Liver (tissue), 9 donors: Measurements from ENCODE around the gene RPTOR. TPM values are rescaled to one million over a fixed set of nuclear protein-coding genes. Genes with fewer than 3 reads are reported as not detected.

Source experiments
- DNase-seq: peaks from one replicate; pipeline ENCODE4 v3.0.0-alpha.2; 2017; ENCODE audit warnings: low spot score
- H3K27ac ChIP-seq, 2 donors: one replicate each; pipeline ENCODE4 v1.7.0; 2013; ENCODE audit warnings: inconsistent platforms in 2 of 2, low read length in 2 of 2, control low read depth in 1 of 2, low read depth in 1 of 2, mild to moderate bottlenecking in 1 of 2
- H3K27me3 ChIP-seq, 4 donors: one replicate each; pipeline versions ENCODE4 v1.6.1 to v1.7.0; 2013; ENCODE audit warnings: low read length in 3 of 4, inconsistent platforms in 1 of 4, mild to moderate bottlenecking in 1 of 4, moderate library complexity in 1 of 4; ENCODE audit not compliant: control insufficient read depth in 4 of 4, insufficient read depth in 4 of 4
- H3K36me3 ChIP-seq, 4 donors: one replicate each; pipeline versions ENCODE4 v1.6.1 to v1.7.0; 2013; ENCODE audit warnings: low read length in 3 of 4, mild to moderate bottlenecking in 3 of 4, low read depth in 1 of 4, moderate library complexity in 1 of 4; ENCODE audit not compliant: control insufficient read depth in 4 of 4, insufficient read depth in 3 of 4
- H3K4me1 ChIP-seq, 4 donors: one replicate each; pipeline versions ENCODE4 v1.6.1 to v1.7.0; 2013; ENCODE audit warnings: low read length in 3 of 4, mild to moderate bottlenecking in 3 of 4, moderate library complexity in 1 of 4; ENCODE audit not compliant: control insufficient read depth in 4 of 4, insufficient read depth in 4 of 4
- H3K4me3 ChIP-seq, 3 donors: one replicate each; pipeline versions ENCODE4 v1.6.1 to v1.7.0; 2013; ENCODE audit warnings: low read length in 3 of 3, control low read depth in 1 of 3, low read depth in 1 of 3, mild to moderate bottlenecking in 1 of 3
- H3K9ac ChIP-seq, 2 donors: one replicate each; pipeline ENCODE4 v1.7.0; 2013; ENCODE audit warnings: low read length in 2 of 2, mild to moderate bottlenecking in 2 of 2, moderate library complexity in 2 of 2, control low read depth in 1 of 2, low read depth in 1 of 2
- H3K9me3 ChIP-seq, 4 donors: one replicate each; pipeline versions ENCODE4 v1.6.1 to v1.7.0; 2013; ENCODE audit warnings: low read length in 3 of 4; ENCODE audit not compliant: control insufficient read depth in 4 of 4
- ATF3 ChIP-seq: IDR thresholded peaks from 2 replicates; pipeline ENCODE4 v1.6.1; 2016; ENCODE audit warnings: antibody characterized with exemption
- EGR1 ChIP-seq, 2 donors: IDR thresholded peaks; 2 replicates each; pipeline ENCODE4 v1.6.1; 2016 to 2018; ENCODE audit warnings: antibody characterized with exemption in 2 of 2, low read depth in 2 of 2
- FOXA1 ChIP-seq: IDR thresholded peaks from 2 replicates; pipeline ENCODE4 v1.6.1; 2016; ENCODE audit warnings: antibody characterized with exemption
- FOXA2 ChIP-seq: IDR thresholded peaks from 2 replicates; pipeline ENCODE4 v1.6.1; 2016; ENCODE audit warnings: antibody characterized with exemption
- GABPA ChIP-seq, 2 donors: IDR thresholded peaks in 1 of 2; conservative IDR thresholded peaks in 1 of 2; 2 replicates each; pipeline ENCODE4 v1.6.1; 2016; ENCODE audit warnings: antibody characterized with exemption in 2 of 2, mild to moderate bottlenecking in 1 of 2, moderate library complexity in 1 of 2
- HNF4A ChIP-seq, 2 donors: conservative IDR thresholded peaks; 2 replicates each; pipeline ENCODE4 v1.6.1; 2016; ENCODE audit warnings: antibody characterized with exemption in 2 of 2, mild to moderate bottlenecking in 2 of 2
- HNF4G ChIP-seq: IDR thresholded peaks from 2 replicates; pipeline ENCODE4 v1.6.1; 2016; ENCODE audit warnings: antibody characterized with exemption
- JUND ChIP-seq, 2 donors: IDR thresholded peaks; 2 replicates each; pipeline ENCODE4 v1.6.1; 2016; ENCODE audit warnings: antibody characterized with exemption in 2 of 2
- NR2F2 ChIP-seq: IDR thresholded peaks from 2 replicates; pipeline ENCODE4 v1.6.1; 2016; ENCODE audit warnings: antibody characterized with exemption
- RAD21 ChIP-seq, 2 donors: IDR thresholded peaks; 2 replicates each; pipeline ENCODE4 v1.6.1; 2016; ENCODE audit warnings: antibody characterized with exemption in 2 of 2, mild to moderate bottlenecking in 2 of 2
- RXRA ChIP-seq, 2 donors: IDR thresholded peaks; 2 replicates each; pipeline ENCODE4 v1.6.1; 2017 to 2018; ENCODE audit warnings: antibody characterized with exemption in 2 of 2, mild to moderate bottlenecking in 1 of 2
- SP1 ChIP-seq: IDR thresholded peaks from 2 replicates; pipeline ENCODE4 v1.6.1; 2018; ENCODE audit warnings: antibody characterized with exemption, mild to moderate bottlenecking
- TAF1 ChIP-seq: conservative IDR thresholded peaks from 2 replicates; pipeline ENCODE4 v1.6.1; 2016; ENCODE audit warnings: antibody characterized with exemption, mild to moderate bottlenecking
- YY1 ChIP-seq: IDR thresholded peaks from 2 replicates; pipeline ENCODE4 v1.6.1; 2016; ENCODE audit warnings: antibody characterized with exemption, mild to moderate bottlenecking
- WGBS: extraction: QIAGEN DNeasy Blood & Tissue Kit; methylation state at CpG from one replicate; pipeline ENCODE4 v1.1.7; 2013; 5-methylcytosine and 5-hydroxymethylcytosine counted together
- polyA plus RNA-seq, 2 donors: library from polyadenylated mRNA; stranded (reverse) in 1 of 2; unstranded in 1 of 2; fragments of 200-250 nt in 1 of 2; fragments of >200 nt in 1 of 2; fragmentation: Nextera tagmentation in 1 of 2; extraction: Ambion mirVana in 1 of 2; gene quantifications; one replicate each; pipeline versions ENCODE4 v1.2.1 to v1.2.3, GENCODE V29; 2013 to 2015
- total RNA-seq, 2 donors: library from RNA; depleted of rRNA; stranded (reverse); fragments of >200 nt; gene quantifications; one replicate each; pipeline ENCODE4 v1.2.3, GENCODE V29; 2014
- TF ChIP-seq, protein P1 (sequence below): IDR thresholded peaks from 2 replicates; pipeline ENCODE4 v1.6.1; 2016; ENCODE audit warnings: antibody characterized with exemption, mild to moderate bottlenecking
- TF ChIP-seq, protein P2 (sequence below): IDR thresholded peaks from 2 replicates; pipeline ENCODE4 v1.6.1; 2016; ENCODE audit warnings: antibody characterized with exemption
- TF ChIP-seq, protein P3 (sequence below): IDR thresholded peaks from 2 replicates; pipeline ENCODE4 v1.6.1; 2016; ENCODE audit warnings: antibody characterized with exemption
- donor health status: healthy.
- donor health status: healthy.
- donor health status: healthy.
- donor health status: healthy.
- donor health status: healthy.

The RPTOR gene
- total and polyA plus RNA-seq, 4 donors, result 4.8 to 25.4 (median 11.6) TPM

DNA sequence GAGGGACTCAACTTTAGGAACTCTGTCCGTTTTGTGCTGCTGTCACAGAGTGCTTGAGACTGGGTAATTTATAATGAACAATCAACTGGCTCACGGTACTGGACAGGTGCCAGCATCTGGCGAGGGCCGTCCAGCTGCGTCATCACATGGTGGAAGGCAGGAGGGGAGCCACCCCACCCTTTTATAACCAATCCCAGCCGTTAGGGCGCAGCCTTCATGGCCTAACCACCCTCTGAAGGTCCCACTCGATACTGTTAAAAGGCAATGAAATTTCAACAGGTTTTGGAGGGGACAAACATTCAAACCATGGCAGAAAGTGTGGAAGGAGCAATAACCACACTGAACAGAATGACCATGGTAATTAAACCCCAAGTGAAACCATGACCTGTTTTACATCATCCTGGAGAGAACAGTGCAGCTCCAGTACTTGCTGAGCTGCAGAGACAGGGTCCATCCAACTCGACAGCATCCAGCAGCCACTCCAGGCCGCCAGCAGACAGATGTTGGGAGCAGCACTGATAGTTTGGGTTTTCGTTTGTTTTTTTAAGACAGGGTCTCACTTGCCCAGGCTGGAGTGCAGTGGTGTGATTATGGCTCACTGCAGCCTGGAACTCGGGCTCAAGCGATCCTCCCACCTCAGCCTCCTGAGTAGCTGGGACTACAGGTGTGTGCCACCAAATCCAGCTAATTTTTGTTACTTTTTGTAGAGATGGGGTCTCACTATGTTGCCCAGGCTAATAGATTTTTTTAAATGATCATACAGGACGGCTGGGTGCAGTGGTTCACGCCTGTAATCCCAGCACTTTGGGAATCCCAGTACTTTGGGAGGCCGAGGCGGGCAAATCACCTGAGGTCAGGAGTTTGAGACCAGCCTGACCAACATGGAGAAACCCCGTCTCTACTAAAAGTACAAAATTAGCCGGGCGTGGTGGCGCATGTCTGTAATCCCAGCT is 458.0 kb downstream of the RPTOR start:
- H3K4me1 ChIP-seq, result peaks cover 14 to 32% (median 26%) of the 10 kb centered on the region in 4 donors

GRCh38 chr17:81003711-81004475 is 459.3 kb downstream of the RPTOR start:
- Histone ChIP-seq H3K36me3 (peaks cover 2 to 8% (median 4%) of the 10 kb centered on the region in 4 donors), H3K4me1 (peaks cover 14 to 32% (median 26%) of the 10 kb centered on the region in 4 donors), H3K9me3 (no peaks in the 10 kb centered on the region), H3K9ac (no peak overlapping the region), H3K27me3 (peaks cover 0 to 6% (median 0%) of the 10 kb centered on the region in 4 donors), H3K27ac (no peak overlapping the region), H3K4me3 (peak overlapping the region in 1 of 3 donors; percentile 23)
- 7% methylated on average over 72 of the region's 72 CpGs for WGBS
- DNase-seq, result no peak
- no peak for TF ChIP-seq RAD21 (IDR thresholded peaks at IDR 0.05)
- TF ChIP-seq HNF4G, result no peak
- TF ChIP-seq, protein P1, sequence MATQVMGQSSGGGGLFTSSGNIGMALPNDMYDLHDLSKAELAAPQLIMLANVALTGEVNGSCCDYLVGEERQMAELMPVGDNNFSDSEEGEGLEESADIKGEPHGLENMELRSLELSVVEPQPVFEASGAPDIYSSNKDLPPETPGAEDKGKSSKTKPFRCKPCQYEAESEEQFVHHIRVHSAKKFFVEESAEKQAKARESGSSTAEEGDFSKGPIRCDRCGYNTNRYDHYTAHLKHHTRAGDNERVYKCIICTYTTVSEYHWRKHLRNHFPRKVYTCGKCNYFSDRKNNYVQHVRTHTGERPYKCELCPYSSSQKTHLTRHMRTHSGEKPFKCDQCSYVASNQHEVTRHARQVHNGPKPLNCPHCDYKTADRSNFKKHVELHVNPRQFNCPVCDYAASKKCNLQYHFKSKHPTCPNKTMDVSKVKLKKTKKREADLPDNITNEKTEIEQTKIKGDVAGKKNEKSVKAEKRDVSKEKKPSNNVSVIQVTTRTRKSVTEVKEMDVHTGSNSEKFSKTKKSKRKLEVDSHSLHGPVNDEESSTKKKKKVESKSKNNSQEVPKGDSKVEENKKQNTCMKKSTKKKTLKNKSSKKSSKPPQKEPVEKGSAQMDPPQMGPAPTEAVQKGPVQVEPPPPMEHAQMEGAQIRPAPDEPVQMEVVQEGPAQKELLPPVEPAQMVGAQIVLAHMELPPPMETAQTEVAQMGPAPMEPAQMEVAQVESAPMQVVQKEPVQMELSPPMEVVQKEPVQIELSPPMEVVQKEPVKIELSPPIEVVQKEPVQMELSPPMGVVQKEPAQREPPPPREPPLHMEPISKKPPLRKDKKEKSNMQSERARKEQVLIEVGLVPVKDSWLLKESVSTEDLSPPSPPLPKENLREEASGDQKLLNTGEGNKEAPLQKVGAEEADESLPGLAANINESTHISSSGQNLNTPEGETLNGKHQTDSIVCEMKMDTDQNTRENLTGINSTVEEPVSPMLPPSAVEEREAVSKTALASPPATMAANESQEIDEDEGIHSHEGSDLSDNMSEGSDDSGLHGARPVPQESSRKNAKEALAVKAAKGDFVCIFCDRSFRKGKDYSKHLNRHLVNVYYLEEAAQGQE, result no peak
- no peak for TF ChIP-seq SP1
- TF ChIP-seq JUND (IDR thresholded peaks at IDR 0.05), result no peak
- TF ChIP-seq, protein P2, sequence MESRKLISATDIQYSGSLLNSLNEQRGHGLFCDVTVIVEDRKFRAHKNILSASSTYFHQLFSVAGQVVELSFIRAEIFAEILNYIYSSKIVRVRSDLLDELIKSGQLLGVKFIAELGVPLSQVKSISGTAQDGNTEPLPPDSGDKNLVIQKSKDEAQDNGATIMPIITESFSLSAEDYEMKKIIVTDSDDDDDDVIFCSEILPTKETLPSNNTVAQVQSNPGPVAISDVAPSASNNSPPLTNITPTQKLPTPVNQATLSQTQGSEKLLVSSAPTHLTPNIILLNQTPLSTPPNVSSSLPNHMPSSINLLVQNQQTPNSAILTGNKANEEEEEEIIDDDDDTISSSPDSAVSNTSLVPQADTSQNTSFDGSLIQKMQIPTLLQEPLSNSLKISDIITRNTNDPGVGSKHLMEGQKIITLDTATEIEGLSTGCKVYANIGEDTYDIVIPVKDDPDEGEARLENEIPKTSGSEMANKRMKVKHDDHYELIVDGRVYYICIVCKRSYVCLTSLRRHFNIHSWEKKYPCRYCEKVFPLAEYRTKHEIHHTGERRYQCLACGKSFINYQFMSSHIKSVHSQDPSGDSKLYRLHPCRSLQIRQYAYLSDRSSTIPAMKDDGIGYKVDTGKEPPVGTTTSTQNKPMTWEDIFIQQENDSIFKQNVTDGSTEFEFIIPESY, result no peak
- TF ChIP-seq, protein P3, sequence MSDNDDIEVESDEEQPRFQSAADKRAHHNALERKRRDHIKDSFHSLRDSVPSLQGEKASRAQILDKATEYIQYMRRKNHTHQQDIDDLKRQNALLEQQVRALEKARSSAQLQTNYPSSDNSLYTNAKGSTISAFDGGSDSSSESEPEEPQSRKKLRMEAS, result no peak
- no peak for TF ChIP-seq ATF3
- TF ChIP-seq RXRA (IDR thresholded peaks at IDR 0.05), result no peak
- no peak for TF ChIP-seq NR2F2
- TF ChIP-seq EGR1 (IDR thresholded peaks at IDR 0.05; ENCODE audit: low read depth in 2 of 2), result no peak
- TF ChIP-seq YY1, result no peak
- no peak for TF ChIP-seq HNF4A (conservative IDR thresholded peaks at IDR 0.05)
- TF ChIP-seq GABPA (IDR thresholded peaks at IDR 0.05 in 1 of 2, conservative IDR thresholded peaks at IDR 0.05 in 1 of 2), result no peak

More for the DNA sequence above, 458.0 kb downstream of the RPTOR start:
- H3K36me3 ChIP-seq, result peaks cover 3 to 17% (median 9%) of the 10 kb centered on the region in 4 donors
- TF ChIP-seq EGR1 (IDR thresholded peaks at IDR 0.05; ENCODE audit: low read depth in 2 of 2) (no peak), FOXA1 (no peak), SP1 (no peak), RXRA (IDR thresholded peaks at IDR 0.05) (no peak), NR2F2 (no peak), FOXA2 (no peak), YY1 (no peak), HNF4G (no peak), RAD21 (IDR thresholded peaks at IDR 0.05) (no peak), TAF1 (no peak), JUND (IDR thresholded peaks at IDR 0.05) (no peak), HNF4A (conservative IDR thresholded peaks at IDR 0.05) (no peak)
- TF ChIP-seq, protein P1, result no peak
- TF ChIP-seq, protein P3, result no peak
- no peaks in the 10 kb centered on the region for H3K9me3 ChIP-seq
- H3K9ac ChIP-seq, result no peak overlapping the region
- 58% methylated on average over 21 of the region's 21 CpGs for WGBS
- no peak overlapping the region for H3K27ac ChIP-seq
- peaks cover 0 to 6% (median 0%) of the 10 kb centered on the region in 4 donors for H3K27me3 ChIP-seq
- DNase-seq, result no peak
- no peak overlapping the region for H3K4me3 ChIP-seq
